IMR-90 (cell line): ENCODE results near the gene SORCS1. TPM values are rescaled to one million over a fixed set of nuclear protein-coding genes. Genes with fewer than 3 reads are reported as not detected.

Source experiments
- ATAC-seq: fragments of 200-7000 bp; cut with Tn5 transposase; 2 replicates; pipeline ENCODE4 v1.9.1; 2020; ENCODE audit warnings: low read depth, mild to moderate bottlenecking, moderate library complexity
- BruUV-seq: library from RNA; stranded (reverse); fragments of 400-500 nt; replicated peaks from 2 replicates; lab custom pipeline; 2021; lab: Mats Ljungman, UMichigan
- CTCF ChIA-PET: fragments of 300-600 bp; formaldehyde crosslinking; extraction: SDS; loops from one replicate; lab custom pipeline; 2021; ENCODE audit warnings: antibody characterized with exemption; lab: Yijun Ruan, JAX
- POLR2A ChIA-PET: fragments of 300-600 bp; sonication (Branson Sonifier 250); formaldehyde crosslinking; loops from one replicate; lab custom pipeline; 2022; ENCODE audit warnings: antibody characterized with exemption; ENCODE audit not compliant: unreplicated experiment; lab: Charles Lee
- DNase-seq: peaks from one replicate; pipeline ENCODE4 v3.0.0; 2013
- H2AFZ ChIP-seq: replicated peaks from 2 replicates; pipeline ENCODE3; 2013; ENCODE audit warnings: low read length, mild to moderate bottlenecking; ENCODE audit not compliant: poor library complexity
- H2AK5ac ChIP-seq: 2 replicates; pipeline ENCODE4 v1.6.1; 2013; ENCODE audit warnings: low read depth, low read length, inconsistent platforms
- H2AK9ac ChIP-seq: replicated peaks from 2 replicates; pipeline ENCODE3; 2013; ENCODE audit warnings: mild to moderate bottlenecking, low read depth, low read length, moderate library complexity; ENCODE audit not compliant: poor library complexity
- H2BK120ac ChIP-seq: 2 replicates; pipeline ENCODE4 v1.6.1; 2013; ENCODE audit warnings: low read depth, low read length, inconsistent platforms
- H2BK15ac ChIP-seq: 3 replicates; pipeline ENCODE4 v1.6.1; 2013; ENCODE audit warnings: low read depth, low read length, inconsistent platforms
- H2BK20ac ChIP-seq: 2 replicates; pipeline ENCODE4 v1.6.1; 2013; ENCODE audit warnings: low read depth, mild to moderate bottlenecking, inconsistent platforms, low read length, moderate library complexity
- H2BK5ac ChIP-seq: 2 replicates; pipeline ENCODE4 v1.6.1; 2013; ENCODE audit warnings: mild to moderate bottlenecking, low read depth, low read length, inconsistent platforms; ENCODE audit not compliant: poor library complexity, severe bottlenecking
- H3K14ac ChIP-seq: replicated peaks from 2 replicates; pipeline ENCODE4 v1.6.1; 2013; ENCODE audit warnings: low read depth, low read length, inconsistent platforms
- H3K18ac ChIP-seq: 2 replicates; pipeline ENCODE4 v1.6.1; 2013; ENCODE audit warnings: low read depth, low read length, control low read depth
- H3K23ac ChIP-seq: 2 replicates; pipeline ENCODE4 v1.6.1; 2013; ENCODE audit warnings: low read depth, low read length, inconsistent platforms
- H3K27ac ChIP-seq: 2 replicates; pipeline ENCODE4 v1.5.1; 2013; ENCODE audit warnings: mild to moderate bottlenecking, control low read depth, low read length; ENCODE audit not compliant: insufficient read depth
- H3K27me3 ChIP-seq: 2 replicates; pipeline ENCODE4 v1.6.1; 2013; ENCODE audit warnings: low read length; ENCODE audit not compliant: control insufficient read depth, insufficient read depth
- H3K36me3 ChIP-seq: 2 replicates; pipeline ENCODE4 v1.6.1; 2013; ENCODE audit warnings: low read length, mixed read lengths; ENCODE audit not compliant: control insufficient read depth, insufficient read depth
- H3K4ac ChIP-seq: 2 replicates; pipeline ENCODE4 v1.6.1; 2013; ENCODE audit warnings: low read depth, low read length, inconsistent platforms
- H3K4me1 ChIP-seq: 2 replicates; pipeline ENCODE4 v1.6.1; 2013; ENCODE audit warnings: low read length, mixed read lengths; ENCODE audit not compliant: control insufficient read depth, insufficient read depth
- H3K4me2 ChIP-seq: 2 replicates; pipeline ENCODE4 v1.6.1; 2013; ENCODE audit warnings: low read depth, mild to moderate bottlenecking, control low read depth, low read length, moderate library complexity
- H3K4me3 ChIP-seq: 2 replicates; pipeline ENCODE4 v1.5.1; 2013; ENCODE audit warnings: low read depth, mild to moderate bottlenecking, control low read depth, low read length, moderate library complexity; ENCODE audit not compliant: insufficient read depth
- H3K56ac ChIP-seq: 2 replicates; pipeline ENCODE4 v1.6.1; 2013; ENCODE audit warnings: low read length, inconsistent platforms; ENCODE audit not compliant: insufficient read depth; ENCODE audit errors: extremely low read depth
- H3K79me1 ChIP-seq, 2 experiments: 2 replicates each; pipeline ENCODE4 v1.6.1; 2013; ENCODE audit warnings: low read length in 2 of 2, inconsistent platforms in 1 of 2, low read depth in 1 of 2
- H3K9ac ChIP-seq: 2 replicates; pipeline ENCODE4 v1.6.1; 2013; ENCODE audit warnings: low read depth, low read length, control low read depth
- H3K9me1 ChIP-seq: 2 replicates; pipeline ENCODE4 v1.6.1; 2013; ENCODE audit warnings: low read length, inconsistent platforms; ENCODE audit not compliant: insufficient read depth
- H3K9me3 ChIP-seq: 2 replicates; pipeline ENCODE4 v1.6.1; 2013; ENCODE audit warnings: low read length; ENCODE audit not compliant: control insufficient read depth, insufficient read depth
- H4K20me1 ChIP-seq: 2 replicates; pipeline ENCODE4 v1.6.1; 2013; ENCODE audit warnings: low read length, inconsistent platforms; ENCODE audit not compliant: insufficient read depth
- H4K5ac ChIP-seq: 2 replicates; pipeline ENCODE4 v1.6.1; 2013; ENCODE audit warnings: mild to moderate bottlenecking, low read depth, low read length, control low read depth
- H4K8ac ChIP-seq, 2 experiments: 2 replicates each; pipeline ENCODE4 v1.6.1; 2013; ENCODE audit warnings: low read depth in 2 of 2, low read length in 2 of 2, control low read depth in 1 of 2, inconsistent platforms in 1 of 2
- H4K91ac ChIP-seq: 2 replicates; pipeline ENCODE4 v1.6.1; 2013; ENCODE audit warnings: low read depth, low read length, inconsistent platforms; ENCODE audit not compliant: insufficient read depth
- BHLHE40 ChIP-seq: fragments of 150-350 bp; IDR thresholded peaks from 2 replicates; pipeline ENCODE4 v1.6.1; 2016; ENCODE audit warnings: mild to moderate bottlenecking, low read depth, low read length
- CTCF ChIP-seq: conservative IDR thresholded peaks from 2 replicates; pipeline ENCODE4 v1.5.1; 2012; ENCODE audit warnings: mild to moderate bottlenecking, low read depth, low read length, improper control_type of control experiment
- RFX5 ChIP-seq: IDR thresholded peaks from 2 replicates; pipeline ENCODE4 v1.8.0; 2012; ENCODE audit warnings: low read depth, mild to moderate bottlenecking, low read length, moderate library complexity
- WGBS, 2 experiments: methylation state at CpG; one replicate each; pipeline versions ENCODE4 v1.1.5 to v1.1.7; 2013; ENCODE audit warnings: missing lambda C conversion rate in 2 of 2; ENCODE audit not compliant: insufficient read length in 1 of 2; ENCODE audit errors: extremely low coverage in 2 of 2; 5-methylcytosine and 5-hydroxymethylcytosine counted together
- dilution Hi-C: fragments of 300-500 bp; cut with HindIII; formaldehyde crosslinking; loops from one replicate; pipeline ENCODE4 v1.14.3; 2018; ENCODE audit warnings: low sequenced_read_pairs; ENCODE audit not compliant: unreplicated experiment
- in situ Hi-C: fragments of 300-500 bp; cut with MboI; formaldehyde crosslinking; loops from 3 replicates; pipeline ENCODE4 v1.14.3; 2019; ENCODE audit warnings: low sequenced_read_pairs, inconsistent platforms, mixed read lengths
- intact Hi-C: fragments of 100-400 bp; cut with micrococcal nuclease; formaldehyde crosslinking; loops from 2 replicates; pipeline ENCODE4 v1.10.0; 2022
- polyA plus RNA-seq, 3 experiments: library from polyadenylated mRNA; depleted of rRNA; stranded (reverse); fragments of >200 nt; gene quantifications; 2 replicates each; pipeline ENCODE4 v1.2.3, GENCODE V29; 2012; ENCODE audit warnings: low replicate concordance in 1 of 3
- total RNA-seq: library from RNA; depleted of rRNA; stranded (reverse); fragments of >200 nt; gene quantifications from 2 replicates; pipeline ENCODE4 v1.2.3, GENCODE V29; 2012

The SORCS1 gene
- total and polyA plus RNA-seq, 2 of the 4 experiments (the other 2 are of a cell fraction): under 0.01 TPM; not detected in 1

GRCh38 chr10:106914016-106914415 is 250.5 kb downstream of the SORCS1 start:
- Histone ChIP-seq H4K8ac (no peak overlapping the region), H2AK5ac (no peak overlapping the region), H4K20me1 (no peaks in the 10 kb centered on the region), H4K5ac (no peak overlapping the region), H2AFZ (no peak overlapping the region), H3K18ac (no peak overlapping the region), H2BK5ac (no peak overlapping the region), H3K23ac (no peak overlapping the region), H3K4ac (no peak overlapping the region), H3K79me1 (no peaks in the 10 kb centered on the region), H2AK9ac (no peak overlapping the region), H3K4me2 (no peak overlapping the region), H3K27ac (no peak overlapping the region), H3K4me1 (no peaks in the 10 kb centered on the region), H3K27me3 (no peaks in the 10 kb centered on the region), H4K91ac (no peak overlapping the region), H3K36me3 (no peaks in the 10 kb centered on the region), H3K9me1 (no peaks in the 10 kb centered on the region), H3K9me3 (peaks cover 10% of the 10 kb centered on the region), H3K56ac (no peak overlapping the region), H2BK20ac (no peak overlapping the region), H3K14ac (no peak overlapping the region), H3K9ac (no peak overlapping the region), H2BK120ac (no peak overlapping the region), H2BK15ac (no peak overlapping the region), H3K4me3 (no peak overlapping the region)
- DNase-seq (no peak), ATAC-seq (no peak)
- POLR2A ChIA-PET: no interaction called here
- intact Hi-C loops (no loop called here), in situ Hi-C loops (no loop called here), dilution Hi-C loops (no loop called here)
- CTCF ChIA-PET: no interaction called here
- BruUV-seq: no TSS peak
- WGBS, 2 experiments: no CpG with 5 or more reads among the region's 3 CpGs
- TF ChIP-seq BHLHE40 (no peak), CTCF (no peak), RFX5 (no peak)
